DND-41 (cell line): ENCODE results near the gene EGF.

Experiments
- ATAC-seq: fragments of 200-7000 bp; cut with Tn5 transposase; 3 replicates; pipeline ENCODE4 v1.9.1; 2021; ENCODE audit warnings: low read depth; ENCODE audit not compliant: insufficient read depth
- DNase-seq: peaks from one replicate; pipeline ENCODE4 v3.0.0-alpha.2; 2020
- H2AFZ ChIP-seq: 2 replicates; pipeline ENCODE4 v1.6.0; 2012; ENCODE audit warnings: low read depth, low read length
- H3K27ac ChIP-seq: 2 replicates; pipeline ENCODE4 v1.5.1; 2012; ENCODE audit warnings: low read length, inconsistent platforms
- H3K27me3 ChIP-seq: fragments of 200-600 bp; sonication (generic); 2 replicates; pipeline ENCODE4 v1.6.0; 2012; ENCODE audit warnings: low read length, mild to moderate bottlenecking, inconsistent platforms; ENCODE audit not compliant: insufficient read depth, poor library complexity
- H3K36me3 ChIP-seq: 2 replicates; pipeline ENCODE4 v1.5.1; 2012; ENCODE audit warnings: low read length, inconsistent platforms; ENCODE audit not compliant: insufficient read depth
- H3K4me1 ChIP-seq: 2 replicates; pipeline ENCODE4 v1.5.1; 2012; ENCODE audit warnings: mild to moderate bottlenecking, low read length; ENCODE audit not compliant: insufficient read depth
- H3K4me2 ChIP-seq: 2 replicates; pipeline ENCODE4 v1.6.0; 2012; ENCODE audit warnings: mild to moderate bottlenecking, moderate library complexity, low read length, inconsistent platforms; ENCODE audit not compliant: insufficient read depth
- H3K4me3 ChIP-seq, 2 experiments: fragments of 200-600 bp in 1 of 2; shearing (Covaris generic) in 1 of 2; 2 replicates each; pipeline ENCODE4 v1.5.1; 2012 to 2016; ENCODE audit warnings: inconsistent platforms in 2 of 2, low read length in 2 of 2, mild to moderate bottlenecking in 2 of 2, low read depth in 1 of 2, moderate library complexity in 1 of 2
- H3K79me2 ChIP-seq: 2 replicates; pipeline ENCODE4 v1.6.0; 2012; ENCODE audit warnings: low read length, inconsistent platforms; ENCODE audit not compliant: insufficient read depth
- H3K9ac ChIP-seq: 2 replicates; pipeline ENCODE4 v1.6.0; 2012; ENCODE audit warnings: low read depth, mild to moderate bottlenecking, inconsistent platforms, low read length, moderate library complexity
- H3K9me3 ChIP-seq: 2 replicates; pipeline ENCODE4 v1.5.1; 2012; ENCODE audit warnings: low read length, moderate library complexity, mild to moderate bottlenecking, inconsistent platforms; ENCODE audit not compliant: insufficient read depth, severe bottlenecking
- H4K20me1 ChIP-seq: 2 replicates; pipeline ENCODE4 v1.6.0; 2012; ENCODE audit warnings: low read length; ENCODE audit not compliant: insufficient read depth
- EZH2 ChIP-seq: IDR thresholded peaks from 3 replicates; pipeline ENCODE4 v1.6.1; 2012; ENCODE audit warnings: borderline replicate concordance, low read depth, mild to moderate bottlenecking, moderate library complexity, low read length, inconsistent platforms; ENCODE audit not compliant: severe bottlenecking
- TF ChIP-seq, protein P1 (sequence below): IDR thresholded peaks from 2 replicates; pipeline ENCODE4 v1.5.1; 2012; ENCODE audit warnings: borderline replicate concordance, low read length, moderate library complexity, mild to moderate bottlenecking; ENCODE audit not compliant: poor library complexity, severe bottlenecking; ENCODE audit errors: extremely low read depth

The EGF gene

DNA sequence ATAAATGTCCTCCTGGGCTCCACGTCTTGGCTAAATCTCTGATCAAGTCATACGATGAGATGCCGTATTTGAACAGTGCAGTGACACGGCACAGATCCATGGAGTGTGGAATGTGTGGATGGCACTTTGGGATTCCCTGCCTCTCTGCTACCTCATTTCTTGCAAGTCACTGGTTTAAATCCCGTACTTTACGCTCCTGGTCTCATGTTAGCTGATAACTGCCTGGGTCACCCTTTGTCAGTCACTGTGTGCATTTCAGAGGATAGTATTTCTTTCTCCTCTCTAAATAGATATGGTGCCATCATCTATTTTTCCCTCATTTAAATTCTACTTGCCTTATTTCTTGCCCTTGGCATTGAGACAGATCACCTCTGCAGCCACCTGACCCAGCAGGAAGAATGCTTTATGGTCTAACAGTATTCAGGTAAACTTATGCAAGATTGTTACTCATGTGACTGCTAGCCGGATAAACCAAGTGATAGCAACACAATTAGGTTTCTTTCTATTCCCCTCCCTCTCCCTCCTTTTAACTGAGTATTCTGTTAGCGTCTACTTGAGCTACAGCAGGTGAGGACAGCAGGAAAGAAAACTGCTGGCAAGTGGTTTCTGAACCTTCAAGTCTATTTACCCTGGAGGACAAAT, 2.8 kb downstream of the EGF start:
- TF ChIP-seq, protein P1, sequence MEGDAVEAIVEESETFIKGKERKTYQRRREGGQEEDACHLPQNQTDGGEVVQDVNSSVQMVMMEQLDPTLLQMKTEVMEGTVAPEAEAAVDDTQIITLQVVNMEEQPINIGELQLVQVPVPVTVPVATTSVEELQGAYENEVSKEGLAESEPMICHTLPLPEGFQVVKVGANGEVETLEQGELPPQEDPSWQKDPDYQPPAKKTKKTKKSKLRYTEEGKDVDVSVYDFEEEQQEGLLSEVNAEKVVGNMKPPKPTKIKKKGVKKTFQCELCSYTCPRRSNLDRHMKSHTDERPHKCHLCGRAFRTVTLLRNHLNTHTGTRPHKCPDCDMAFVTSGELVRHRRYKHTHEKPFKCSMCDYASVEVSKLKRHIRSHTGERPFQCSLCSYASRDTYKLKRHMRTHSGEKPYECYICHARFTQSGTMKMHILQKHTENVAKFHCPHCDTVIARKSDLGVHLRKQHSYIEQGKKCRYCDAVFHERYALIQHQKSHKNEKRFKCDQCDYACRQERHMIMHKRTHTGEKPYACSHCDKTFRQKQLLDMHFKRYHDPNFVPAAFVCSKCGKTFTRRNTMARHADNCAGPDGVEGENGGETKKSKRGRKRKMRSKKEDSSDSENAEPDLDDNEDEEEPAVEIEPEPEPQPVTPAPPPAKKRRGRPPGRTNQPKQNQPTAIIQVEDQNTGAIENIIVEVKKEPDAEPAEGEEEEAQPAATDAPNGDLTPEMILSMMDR, result no peak
- TF ChIP-seq EZH2, result no peak
- Histone ChIP-seq H3K36me3 (no peaks in the 10 kb centered on the region), H3K9ac (no peak overlapping the region), H3K9me3 (no peaks in the 10 kb centered on the region), H3K4me1 (no peaks in the 10 kb centered on the region), H2AFZ (no peak overlapping the region), H3K27ac (no peak overlapping the region), H4K20me1 (no peaks in the 10 kb centered on the region), H3K4me2 (no peak overlapping the region), H3K79me2 (no peaks in the 10 kb centered on the region), H3K4me3 (no peak overlapping the region), H3K27me3 (peaks cover 18% of the 10 kb centered on the region)
- ATAC-seq (no peak), DNase-seq (no peak)

DNA sequence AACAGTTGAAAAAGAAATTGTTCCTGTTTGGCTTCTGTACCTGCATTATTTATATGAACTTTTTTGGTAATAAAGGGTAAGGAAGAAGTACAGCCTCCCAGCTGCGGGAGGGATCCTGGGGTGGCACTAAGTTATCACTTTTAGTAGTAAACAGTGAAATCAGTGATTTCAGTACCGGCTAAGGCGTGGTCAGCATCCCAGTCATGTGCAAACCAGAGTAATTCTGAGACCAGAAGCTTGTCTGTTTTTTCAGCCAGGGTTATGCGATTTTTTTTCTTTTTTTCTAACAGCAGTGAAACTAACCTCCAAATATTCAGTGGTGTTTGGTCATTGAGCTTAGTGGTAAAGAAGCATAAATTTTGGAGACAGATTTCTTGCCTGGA, 3.3 kb downstream of the EGF start:
- Histone ChIP-seq H3K4me3 (no peak overlapping the region), H3K4me2 (no peak overlapping the region), H3K79me2 (no peaks in the 10 kb centered on the region), H3K4me1 (no peaks in the 10 kb centered on the region), H3K9ac (no peak overlapping the region), H3K36me3 (no peaks in the 10 kb centered on the region), H3K9me3 (no peaks in the 10 kb centered on the region), H3K27ac (no peak overlapping the region), H3K27me3 (peaks cover 18% of the 10 kb centered on the region), H4K20me1 (no peaks in the 10 kb centered on the region), H2AFZ (no peak overlapping the region)
- ATAC-seq (no peak), DNase-seq (no peak)
- TF ChIP-seq EZH2, result no peak
- TF ChIP-seq, protein P1, result no peak

DNA sequence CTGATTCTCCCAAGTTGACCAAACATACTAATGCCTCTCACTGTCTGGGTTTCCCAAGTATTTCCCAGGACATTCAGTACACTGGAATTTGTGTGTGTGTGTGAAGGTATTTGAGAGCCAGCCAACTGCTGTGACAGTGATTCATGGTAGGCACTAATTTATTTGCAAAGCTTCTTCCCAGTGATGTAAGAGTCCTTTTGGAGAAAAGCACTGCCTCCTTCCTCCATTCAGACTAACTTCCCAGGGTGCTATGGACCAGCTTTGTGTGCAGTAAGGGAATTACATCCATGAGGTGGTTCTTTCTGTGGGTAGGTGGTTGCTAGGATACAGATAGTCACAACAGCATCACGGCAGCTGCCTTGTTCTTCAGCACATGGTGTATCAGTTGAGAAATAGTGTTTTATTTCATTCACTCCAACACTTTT, 8.7 kb downstream of the EGF start:
- H3K4me1 ChIP-seq, result no peaks in the 10 kb centered on the region
- ATAC-seq, result no peak
- DNase-seq, result no peak
- no peaks in the 10 kb centered on the region for H4K20me1 ChIP-seq
- TF ChIP-seq, protein P1, result no peak
- no peak for TF ChIP-seq EZH2
- no peaks in the 10 kb centered on the region for H3K27me3 ChIP-seq
- H3K9ac ChIP-seq, result no peak overlapping the region
- no peaks in the 10 kb centered on the region for H3K9me3 ChIP-seq
- H3K36me3 ChIP-seq, result no peaks in the 10 kb centered on the region
- no peak overlapping the region for H3K4me2 ChIP-seq
- no peak overlapping the region for H2AFZ ChIP-seq
- no peaks in the 10 kb centered on the region for H3K79me2 ChIP-seq
- no peak overlapping the region for H3K27ac ChIP-seq
- no peak overlapping the region for H3K4me3 ChIP-seq
